Naive thymus-derived CD4-positive, alpha-beta T cell (primary cell): Measurements from ENCODE around the gene NHP2. TPM values are rescaled to one million over a fixed set of nuclear protein-coding genes. Genes with fewer than 3 reads are reported as not detected.
A peak's percentile ranks its signal among the peaks of the same experiment; 100 is the strongest.

ENCODE experiments used
- ATAC-seq: fragments of 150-1000 bp; cut with Tn5 transposase; 2 replicates; pipeline ENCODE4 v1.10.0; 2021; ENCODE audit warnings: mild to moderate bottlenecking, moderate library complexity
- CTCF ChIA-PET: fragments of 350-600 bp; sonication (Branson Sonifier 250); formaldehyde crosslinking; loops from one replicate; lab custom pipeline; 2021; ENCODE audit warnings: antibody characterized with exemption; lab: Charles Lee
- POLR2A ChIA-PET: fragments of 350-600 bp; sonication (Branson Sonifier 250); formaldehyde crosslinking; loops from one replicate; lab custom pipeline; 2021; ENCODE audit warnings: antibody characterized with exemption, inconsistent platforms; lab: Charles Lee
- DNase-seq, 9 donors: peaks; one replicate each; pipeline versions ENCODE4 v3.0.0 to v3.0.0-alpha.2; 2020 to 2022; ENCODE audit warnings: mixed read lengths in 1 of 9
- H3K27ac ChIP-seq: one replicate; pipeline ENCODE4 v1.7.0; 2013; ENCODE audit warnings: mild to moderate bottlenecking, low read depth, low read length, moderate library complexity
- H3K27me3 ChIP-seq, 2 donors: one replicate each; pipeline ENCODE4 v1.7.0; 2013; ENCODE audit warnings: low read length in 2 of 2, mild to moderate bottlenecking in 2 of 2, moderate library complexity in 2 of 2; ENCODE audit not compliant: control insufficient read depth in 2 of 2, insufficient read depth in 2 of 2
- H3K36me3 ChIP-seq, 3 experiments: 1 replicate in 2 of 3; 2 replicates in 1 of 3; pipeline ENCODE4 v1.7.0; 2013; ENCODE audit warnings: low read length in 3 of 3, mild to moderate bottlenecking in 3 of 3, moderate library complexity in 1 of 3; ENCODE audit not compliant: insufficient read depth in 3 of 3, control insufficient read depth in 2 of 3
- H3K4me1 ChIP-seq, 2 donors: one replicate each; pipeline ENCODE4 v1.7.0; 2013; ENCODE audit warnings: low read length in 2 of 2, mild to moderate bottlenecking in 2 of 2, moderate library complexity in 1 of 2; ENCODE audit not compliant: control insufficient read depth in 2 of 2, insufficient read depth in 2 of 2
- H3K4me3 ChIP-seq: 2 replicates; pipeline ENCODE4 v1.7.0; 2013; ENCODE audit warnings: mild to moderate bottlenecking, low read length
- H3K9me3 ChIP-seq, 3 experiments: 1 replicate in 2 of 3; 2 replicates in 1 of 3; pipeline ENCODE4 v1.7.0; 2013; ENCODE audit warnings: low read length in 3 of 3; ENCODE audit not compliant: control insufficient read depth in 2 of 3
- H3K27ac Mint-ChIP-seq, 9 donors: one replicate each; pipeline ENCODE4 v1.8.0; 2020 to 2022; ENCODE audit warnings: mixed read lengths in 9 of 9, mild to moderate bottlenecking in 8 of 9, moderate library complexity in 5 of 9, inconsistent platforms in 2 of 9
- H3K27me3 Mint-ChIP-seq, 5 donors: one replicate each; pipeline ENCODE4 v1.8.0; 2021 to 2022; ENCODE audit warnings: mixed read lengths in 5 of 5, mild to moderate bottlenecking in 1 of 5
- H3K36me3 Mint-ChIP-seq, 5 donors: one replicate each; pipeline ENCODE4 v1.8.0; 2020 to 2022; ENCODE audit warnings: mixed read lengths in 5 of 5, mild to moderate bottlenecking in 3 of 5, inconsistent platforms in 1 of 5
- H3K4me1 Mint-ChIP-seq, 7 donors: one replicate each; pipeline ENCODE4 v1.8.0; 2020 to 2022; ENCODE audit warnings: mixed read lengths in 7 of 7, mild to moderate bottlenecking in 3 of 7, inconsistent platforms in 1 of 7
- H3K4me3 Mint-ChIP-seq, 10 donors: one replicate each; pipeline ENCODE4 v1.8.0; 2020 to 2022; ENCODE audit warnings: mild to moderate bottlenecking in 10 of 10, mixed read lengths in 10 of 10, moderate library complexity in 6 of 10, inconsistent platforms in 2 of 10
- H3K9me3 Mint-ChIP-seq, 11 donors: one replicate each; pipeline ENCODE4 v1.8.0; 2020 to 2022; ENCODE audit warnings: mixed read lengths in 11 of 11, mild to moderate bottlenecking in 4 of 11, inconsistent platforms in 1 of 11, moderate library complexity in 1 of 11
- intact Hi-C, 2 donors: fragments of 100-400 bp; cut with micrococcal nuclease; formaldehyde crosslinking; loops; one replicate each; pipeline ENCODE4 v1.15.1; 2023
- polyA plus RNA-seq, 2 donors: library from polyadenylated mRNA; unstranded; fragments of 300-500 nt; fragmentation: Illumina TruSeq; gene quantifications; one replicate each; pipeline ENCODE4 v1.2.3, GENCODE V29; 2021
- total RNA-seq, 6 experiments: library from RNA in 5 of 6; stranded (reverse) in 5 of 6; gene quantifications; 1 replicate in 5 of 6; 2 replicates in 1 of 6; pipeline ENCODE4 v1.2.3 and lab custom pipeline; 2021 to 2026

The NHP2 gene
- total and polyA plus RNA-seq, 7 experiments from 2014 or later, result 50.5 to 231 (median 78.6) TPM

DNA sequence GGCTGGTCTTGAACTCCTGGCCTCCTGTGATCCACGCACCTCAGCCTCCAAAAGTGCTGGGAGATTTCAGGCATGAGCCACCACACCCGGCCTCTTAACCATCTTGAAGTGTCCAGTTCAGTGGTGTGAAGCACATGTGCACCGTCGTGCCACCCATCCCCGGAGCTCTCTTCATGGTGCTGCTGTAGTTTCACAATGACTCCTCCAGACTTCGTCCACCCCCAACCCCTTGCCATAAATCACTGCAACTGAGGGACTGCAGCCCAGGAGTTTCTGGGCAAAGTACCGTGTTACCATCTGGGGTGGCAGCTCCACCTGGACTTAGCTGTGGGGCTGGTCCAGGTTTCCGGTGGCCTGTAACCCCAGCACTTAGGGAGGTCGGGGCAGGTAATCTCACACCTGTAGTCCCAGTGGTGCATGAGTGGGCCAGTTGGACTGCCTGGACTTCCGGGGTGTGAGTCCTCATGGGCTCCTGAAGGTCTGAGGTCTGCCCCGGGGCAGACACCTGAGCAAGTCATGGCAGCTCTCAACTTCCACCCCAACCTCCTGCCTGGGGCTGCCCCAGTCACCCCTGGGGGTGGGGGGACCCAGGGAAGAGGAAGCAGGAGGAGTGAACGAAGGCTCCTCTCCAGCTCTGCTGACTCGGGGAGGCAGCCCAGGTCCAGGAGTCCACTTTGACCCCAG lies 47.0 kb downstream of the NHP2 start:
- CTCF ChIA-PET, result interaction anchor here (0.6 to 0.9 kb wide), 4 partner anchors 14 to 551 kb away, joined by 4 to 7 read pairs (median 4); no protein-coding TSS in a partner anchor
- Histone ChIP-seq H3K4me1 (no peaks in the 10 kb centered on the region), H3K9me3 (no peaks in the 10 kb centered on the region), H3K27ac (no peak overlapping the region), H3K27me3 (no peaks in the 10 kb centered on the region), H3K36me3 (no peaks in the 10 kb centered on the region), H3K4me3 (no peak overlapping the region)
- H3K36me3 Mint-ChIP-seq, result no peaks in the 10 kb centered on the region
- ATAC-seq, result no peak
- H3K9me3 Mint-ChIP-seq, result no peaks in the 10 kb centered on the region
- peak overlapping the region in 1 of 9 donors; percentile 40 for H3K27ac Mint-ChIP-seq
- no peak for DNase-seq
- peaks cover 8 to 15% (median 12%) of the 10 kb centered on the region in 7 donors for H3K4me1 Mint-ChIP-seq
- no peak overlapping the region for H3K4me3 Mint-ChIP-seq
- intact Hi-C loops, result no loop called here
- POLR2A ChIA-PET, result interaction anchor here (0.6 to 1.3 kb wide), 2 partner anchors 11 to 28 kb away, joined by 3 read pairs; no protein-coding TSS in a partner anchor
- peaks cover 0 to 10% (median 0%) of the 10 kb centered on the region in 5 donors for H3K27me3 Mint-ChIP-seq

DNA sequence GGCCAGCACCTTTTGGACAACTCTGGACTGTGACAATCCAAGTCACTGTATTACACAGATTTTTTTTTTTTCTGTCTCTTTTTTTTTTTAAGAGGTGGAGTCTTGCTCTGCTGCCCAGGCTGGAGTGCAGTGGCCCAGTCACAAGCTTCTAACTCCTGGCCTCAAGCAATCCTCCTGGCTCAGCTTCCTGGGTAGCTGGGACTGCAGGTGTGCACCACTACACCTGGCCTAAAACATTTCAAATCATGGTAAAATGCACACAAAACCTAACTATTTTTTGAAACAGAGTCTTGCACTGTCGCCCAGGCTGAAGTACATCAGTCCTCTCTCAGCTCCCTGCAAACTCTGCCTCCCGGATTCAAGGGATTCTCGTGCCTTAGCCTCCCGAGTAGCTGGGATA lies 47.6 kb downstream of the NHP2 start:
- intact Hi-C loops, result no loop called here
- ATAC-seq, result no peak
- ChIA-PET CTCF (interaction anchor here (0.6 to 0.9 kb wide), 3 partner anchors 15 to 551 kb away, joined by 4 to 7 read pairs (median 5); no protein-coding TSS in a partner anchor), POLR2A (interaction anchor here (0.6 kb wide), 1 partner anchor 27 kb away, joined by 3 read pairs; no protein-coding TSS in a partner anchor)
- H3K4me1 ChIP-seq, result no peaks in the 10 kb centered on the region
- Mint-ChIP-seq H3K27me3 (peaks cover 0 to 10% (median 0%) of the 10 kb centered on the region in 5 donors), H3K36me3 (no peaks in the 10 kb centered on the region), H3K27ac (peak overlapping the region in 1 of 9 donors; percentile 40), H3K4me1 (peaks cover 8 to 15% (median 12%) of the 10 kb centered on the region in 7 donors), H3K9me3 (no peaks in the 10 kb centered on the region), H3K4me3 (no peak overlapping the region)
- no peaks in the 10 kb centered on the region for H3K27me3 ChIP-seq
- no peaks in the 10 kb centered on the region for H3K9me3 ChIP-seq
- DNase-seq, result no peak
- no peak overlapping the region for H3K27ac ChIP-seq
- H3K36me3 ChIP-seq, result no peaks in the 10 kb centered on the region
- H3K4me3 ChIP-seq, result no peak overlapping the region

DNA sequence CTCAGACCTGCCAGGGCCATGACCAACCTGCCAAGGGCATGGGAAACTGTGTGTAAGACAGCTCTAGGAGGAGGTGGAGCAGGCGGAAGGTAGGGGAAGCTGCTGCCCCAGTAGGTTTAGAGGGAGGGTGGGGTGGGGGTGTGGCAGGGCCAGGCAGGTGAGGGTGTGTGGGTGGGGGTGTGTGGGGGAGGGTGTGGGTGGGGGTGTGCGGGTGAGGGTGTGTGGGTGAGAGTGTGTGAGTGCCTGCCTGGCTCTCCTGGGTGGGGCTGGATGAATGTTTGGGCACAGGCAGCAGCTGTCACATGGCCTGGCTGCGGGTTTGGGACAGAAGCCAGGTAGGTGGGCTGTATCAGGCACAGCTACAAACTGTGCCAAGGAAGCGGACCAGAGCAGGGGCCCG lies 49.2 kb downstream of the NHP2 start:
- H3K4me1 Mint-ChIP-seq, result peaks cover 8 to 15% (median 12%) of the 10 kb centered on the region in 7 donors
- H3K4me3 Mint-ChIP-seq, result peak overlapping the region in 4 of 10 donors; percentile 27 to 65 (median 34)
- CTCF ChIA-PET, result interaction anchor here (0.6 kb wide), 1 partner anchor 10 kb away, joined by 3 read pairs; no protein-coding TSS in a partner anchor
- no peaks in the 10 kb centered on the region for H3K9me3 Mint-ChIP-seq
- ATAC-seq (no peak), DNase-seq (no peak)
- Histone ChIP-seq H3K27me3 (no peaks in the 10 kb centered on the region), H3K4me3 (no peak overlapping the region), H3K27ac (no peak overlapping the region), H3K36me3 (no peaks in the 10 kb centered on the region), H3K4me1 (no peaks in the 10 kb centered on the region), H3K9me3 (no peaks in the 10 kb centered on the region)
- H3K27me3 Mint-ChIP-seq, result no peaks in the 10 kb centered on the region
- intact Hi-C loops, result no loop called here
- POLR2A ChIA-PET, result no interaction called here
- H3K36me3 Mint-ChIP-seq, result no peaks in the 10 kb centered on the region
- peak overlapping the region in 4 of 9 donors; percentile 34 to 65 (median 48) for H3K27ac Mint-ChIP-seq

DNA sequence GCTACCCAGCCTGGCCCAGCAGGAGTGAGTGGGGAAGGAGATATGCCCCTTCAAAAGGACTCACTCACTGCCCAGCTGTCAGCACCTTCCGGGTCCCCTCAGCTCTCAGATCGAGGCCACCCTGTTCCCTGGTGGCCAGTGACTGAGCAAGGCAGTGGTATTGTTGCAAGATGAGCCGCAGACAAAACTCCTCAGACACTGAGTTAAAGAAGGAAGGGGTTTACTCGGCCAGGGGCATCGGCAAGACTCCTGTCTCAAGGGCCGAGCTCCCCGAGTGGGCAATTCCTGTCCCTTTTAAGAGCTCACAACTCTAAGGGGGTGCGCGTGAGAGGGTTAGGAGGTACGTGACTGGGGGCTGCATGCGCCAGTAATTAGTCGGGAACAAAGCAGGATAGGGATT lies 50.1 kb downstream of the NHP2 start:
- Histone ChIP-seq H3K27me3 (no peaks in the 10 kb centered on the region), H3K36me3 (no peaks in the 10 kb centered on the region), H3K27ac (no peak overlapping the region), H3K4me1 (no peaks in the 10 kb centered on the region), H3K9me3 (no peaks in the 10 kb centered on the region), H3K4me3 (no peak overlapping the region)
- Mint-ChIP-seq H3K27me3 (no peaks in the 10 kb centered on the region), H3K36me3 (no peaks in the 10 kb centered on the region), H3K4me3 (no peak overlapping the region), H3K27ac (peak overlapping the region in 1 of 9 donors; percentile 31), H3K4me1 (peaks cover 7 to 15% (median 11%) of the 10 kb centered on the region in 7 donors), H3K9me3 (no peaks in the 10 kb centered on the region)
- CTCF ChIA-PET, result interaction anchor here (0.6 kb wide), 1 partner anchor 36 kb away, joined by 3 read pairs; no protein-coding TSS in a partner anchor
- POLR2A ChIA-PET, result no interaction called here
- no peak for DNase-seq
- intact Hi-C loops, result no loop called here
- ATAC-seq, result no peak

Other genes with a start within 250 kb of the NHP2 start
- gene PROP1, start 157.6 kb downstream of the NHP2 start, total RNA-seq, result not detected
- gene PROP1, start 157.6 kb downstream of the NHP2 start, polyA plus RNA-seq, result not detected
- 1 to 10 TPM in 3 of 5 experiments, under 1 TPM in 2; 0.79 to 3.5 (median 2.1) TPM for gene N4BP3, start 40.4 kb downstream of the NHP2 start, total RNA-seq
- 1 to 10 TPM in 1 of 2 donors, under 1 TPM in 1; 0.19 to 1.1 TPM for gene N4BP3, start 40.4 kb downstream of the NHP2 start, polyA plus RNA-seq
- 10 to 100 TPM; 21.0 to 42.7 (median 23.3) TPM for gene RMND5B, start 22.9 kb downstream of the NHP2 start, total RNA-seq
- 10 to 100 TPM; 41.8 to 56.8 TPM for gene RMND5B, start 22.9 kb downstream of the NHP2 start, polyA plus RNA-seq
- gene GMCL2, start 33.5 kb upstream of the NHP2 start, total RNA-seq, result not detected
- gene GMCL2, start 33.5 kb upstream of the NHP2 start, polyA plus RNA-seq, result not detected
- 100 to 1,000 TPM in 1 of 5 experiments, 10 to 100 TPM in 4; 68.9 to 197 (median 82.6) TPM for gene HNRNPAB, start 50.6 kb upstream of the NHP2 start, total RNA-seq
- gene HNRNPAB, start 50.6 kb upstream of the NHP2 start, polyA plus RNA-seq, result 10 to 100 TPM; 40.6 to 62.4 TPM
- 100 to 1,000 TPM; 107 to 265 (median 176) TPM for gene PHYKPL, start 78.9 kb upstream of the NHP2 start, total RNA-seq
- gene PHYKPL, start 78.9 kb upstream of the NHP2 start, polyA plus RNA-seq, result 10 to 100 TPM; 38.8 to 50.2 TPM